Measurements from ENCODE around the gene DPEP1.
"Not testable (repeated sequence)": the region's sequence is repeated elsewhere in the genome, so short reads cannot be mapped to it uniquely, and the experiment has no call there.

Gene DPEP1
- long read RNA-seq, donor 1, partial matches to known transcripts = 28 of 37 reads
- long read RNA-seq, donor 1, other reads (novel, unspliced or antisense) = 0 of 37 reads
- long read RNA-seq, donor 2, partial matches to known transcripts = 16 of 19 reads
- long read RNA-seq, donor 2, other reads (novel, unspliced or antisense) = 0 of 19 reads
- long read RNA-seq, donor 3, partial matches to known transcripts = 0 of 2 reads
- long read RNA-seq, donor 3, other reads (novel, unspliced or antisense) = 0 of 2 reads
- long read RNA-seq, donor 4, partial matches to known transcripts = 6 of 10 reads
- long read RNA-seq, donor 4, other reads (novel, unspliced or antisense) = 0 of 10 reads
- long read RNA-seq, donor 5, partial matches to known transcripts = 10 of 20 reads
- long read RNA-seq, donor 5, other reads (novel, unspliced or antisense) = 8 of 20 reads
- long read RNA-seq, donor 6, partial matches to known transcripts = 32 of 45 reads
- long read RNA-seq, donor 6, other reads (novel, unspliced or antisense) = 10 of 45 reads
- long read RNA-seq, donor 7 = 0 reads
- long read RNA-seq, donor 8, partial matches to known transcripts = 9 of 20 reads
- long read RNA-seq, donor 8, other reads (novel, unspliced or antisense) = 5 of 20 reads

- DNase-seq = peak; percentile 68
Observed at GRCh38 chr16:89613231-89613953, at the start of gene DPEP1. Gene DPEP1, plus strand, starts transcription at chr16:89613642. Its CDS starts 16,769 bp downstream, at chr16:89630411.

DNA sequence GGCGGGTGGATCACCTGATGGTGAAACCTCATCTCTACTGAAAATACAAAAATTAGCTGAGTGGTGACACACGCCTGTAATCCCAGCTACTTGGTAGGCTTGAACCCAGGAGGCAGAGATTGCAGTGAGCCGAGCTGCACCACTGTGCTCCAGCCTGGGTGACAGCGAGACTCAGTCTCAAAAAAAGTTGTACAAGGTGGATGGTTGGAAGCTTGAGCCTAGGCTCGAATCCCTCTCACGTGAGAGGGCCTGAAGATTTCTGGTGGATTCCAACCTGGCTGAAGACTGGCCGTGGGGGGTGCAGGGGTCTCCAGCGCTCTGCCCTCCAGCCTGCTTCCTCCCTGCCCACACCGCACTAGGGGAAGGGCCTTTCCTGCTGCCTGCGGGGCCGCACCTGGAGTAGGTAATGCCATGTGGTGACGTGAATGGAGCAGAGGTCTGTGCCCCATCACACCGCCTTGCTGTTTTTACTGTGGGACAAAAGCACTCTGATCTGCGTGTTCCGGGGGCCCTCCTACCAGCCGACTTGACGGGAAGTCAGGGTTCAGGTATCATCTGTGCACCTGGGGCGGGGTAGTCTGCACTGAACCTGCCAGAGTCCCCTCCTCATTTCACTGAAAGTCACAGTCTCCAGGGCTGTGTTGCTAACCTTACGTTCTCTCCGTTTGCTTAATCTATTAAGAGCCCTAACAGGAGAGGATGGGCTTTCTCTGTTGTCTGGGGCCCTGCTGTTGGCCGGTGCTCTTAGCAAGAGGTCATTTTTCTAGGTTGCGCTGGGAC is 48.8 kb upstream of the DPEP1 start:
- no peak for DNase-seq

DNA sequence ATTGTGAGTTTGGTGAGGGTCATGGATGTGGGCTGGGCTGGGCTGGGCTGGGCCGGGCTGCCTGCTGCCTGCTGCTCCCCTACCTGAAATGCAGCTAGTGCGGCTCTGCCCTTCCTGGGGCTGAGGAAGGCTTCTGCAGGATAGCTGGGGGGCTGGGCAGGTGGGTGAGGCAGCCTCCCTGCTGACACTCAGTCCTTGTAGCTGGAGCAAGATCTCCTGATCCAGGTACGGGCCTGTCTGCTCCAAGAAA is 48.3 kb upstream of the DPEP1 start:
- DNase-seq = no peak

DNA sequence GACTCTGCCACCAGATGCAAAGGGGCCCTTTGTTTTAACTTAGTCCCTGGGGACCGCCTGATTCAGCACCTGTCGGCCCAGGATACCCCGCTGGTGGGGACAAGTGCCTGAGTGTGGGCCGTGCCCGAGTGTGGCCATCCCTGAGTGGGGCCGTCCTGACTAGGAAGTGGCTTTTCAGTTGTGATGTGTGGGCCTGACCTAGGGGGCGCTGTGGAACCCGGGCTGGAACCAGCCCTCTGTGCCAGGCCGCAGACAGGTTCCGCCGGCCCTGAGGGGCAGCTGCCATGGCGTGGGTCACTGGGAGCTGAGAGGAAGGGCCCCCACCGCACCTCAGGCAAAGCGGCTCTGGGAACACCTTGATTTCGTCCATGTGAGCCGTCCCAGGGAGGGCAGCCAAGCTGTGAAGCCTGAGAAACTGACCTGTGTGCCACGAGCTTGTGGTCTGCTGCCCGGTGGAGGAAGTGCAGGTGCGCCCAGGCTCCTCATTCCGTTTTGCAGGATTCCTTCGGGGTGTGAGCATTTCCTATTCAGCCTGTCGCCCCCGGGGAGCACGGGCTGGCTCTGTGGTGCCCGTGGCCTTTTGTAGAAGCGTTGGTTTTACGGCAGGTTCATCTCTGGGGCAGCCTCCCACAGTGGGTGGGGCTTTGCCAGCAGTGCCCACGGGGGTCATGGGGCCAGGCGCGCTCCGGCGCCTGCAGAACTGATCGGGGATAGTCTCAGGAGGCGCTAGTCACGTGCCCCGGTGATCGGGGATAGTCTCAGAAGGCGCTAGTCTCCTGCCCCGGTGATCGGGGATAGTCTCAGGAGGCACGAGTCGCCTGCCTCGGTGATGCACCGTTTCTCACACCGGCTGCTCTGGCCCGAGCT is 47.7 kb upstream of the DPEP1 start:
- peak; percentile 74 for DNase-seq

DNA sequence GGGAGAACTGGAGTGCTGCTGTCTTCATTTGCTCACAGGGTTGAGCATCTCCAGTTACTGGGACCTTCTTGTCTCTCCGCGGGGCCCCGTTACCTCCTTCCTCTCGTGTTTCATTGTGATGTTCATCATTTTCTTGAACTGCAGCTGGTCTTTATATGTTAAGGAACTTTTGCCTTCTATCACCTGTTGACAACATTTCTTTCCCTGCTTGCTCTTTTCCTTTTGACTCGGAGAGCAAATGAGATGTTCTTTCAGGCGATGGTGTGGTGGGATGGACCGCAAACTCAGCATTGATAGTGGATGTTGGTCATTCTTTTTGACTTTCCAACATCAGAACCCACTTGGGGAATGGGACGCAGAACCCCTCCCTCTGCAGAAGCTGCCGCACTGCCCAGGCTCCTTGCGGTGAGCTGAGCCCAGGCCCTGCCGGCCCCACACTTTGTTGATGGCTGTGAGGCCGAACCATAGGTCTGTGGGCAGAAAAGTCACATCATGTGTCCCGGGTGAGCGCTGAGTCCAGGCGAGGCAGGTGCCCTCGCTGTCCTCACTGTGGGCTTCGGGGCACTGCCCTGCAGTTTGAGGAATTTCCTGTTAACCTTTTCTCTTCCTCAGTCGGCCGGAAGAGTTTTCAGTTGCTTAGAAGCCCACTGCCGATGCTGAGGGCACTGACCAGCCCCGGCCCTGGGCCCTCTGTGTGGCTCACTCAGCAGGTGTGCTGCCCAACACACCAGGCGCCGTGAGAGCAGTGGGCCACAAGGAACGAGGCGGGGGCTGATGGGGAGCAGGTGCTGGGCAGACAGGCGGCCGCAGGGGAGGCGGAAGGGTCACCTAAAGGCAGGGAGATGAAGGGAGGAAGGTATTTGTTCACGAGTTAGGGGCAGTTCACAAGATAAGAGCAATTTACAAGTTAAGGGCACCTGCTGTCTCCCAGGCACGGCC is 45.5 kb upstream of the DPEP1 start:
- DNase-seq = no peak

DNA sequence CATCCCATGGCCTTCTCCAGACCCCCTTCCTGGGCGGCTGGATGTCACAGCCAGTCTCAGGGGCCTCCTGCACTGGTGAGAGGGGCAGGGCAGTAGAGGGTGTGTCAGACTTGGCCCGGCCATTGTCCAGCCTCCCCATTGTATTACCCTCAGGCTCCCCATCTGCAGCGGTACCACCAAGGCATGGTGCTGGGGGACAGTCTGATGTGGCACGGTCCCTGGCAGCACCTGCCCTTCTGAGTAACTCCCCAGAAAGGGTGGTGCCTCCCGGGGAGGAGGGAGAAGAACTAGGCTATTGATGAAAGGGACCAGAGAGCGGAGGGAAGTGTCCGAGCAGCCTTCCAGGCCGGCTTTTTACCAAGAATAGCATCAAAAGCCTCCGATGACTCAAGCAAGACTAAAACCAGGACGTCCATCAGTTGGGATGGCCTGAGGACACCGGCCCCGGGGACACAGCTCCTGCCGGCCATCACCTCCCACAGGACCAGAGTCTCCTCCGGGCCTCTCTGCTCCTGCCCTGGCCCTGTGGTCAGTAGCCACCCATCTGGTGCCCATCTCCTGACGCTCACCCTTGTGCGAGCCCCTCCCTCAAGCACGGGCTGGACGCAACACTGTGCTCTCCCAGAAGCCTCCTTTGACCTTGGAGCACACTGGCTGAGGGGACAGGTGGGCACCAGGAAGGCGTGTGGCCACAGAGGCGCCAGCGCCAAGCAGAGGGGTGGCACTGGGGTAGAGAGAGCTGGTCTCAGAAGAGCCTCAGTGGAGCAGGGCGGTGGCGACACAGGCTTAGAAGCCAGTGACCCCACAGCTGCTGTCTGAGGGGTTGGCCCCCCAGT is 43.7 kb upstream of the DPEP1 start:
- no peak for DNase-seq

DNA sequence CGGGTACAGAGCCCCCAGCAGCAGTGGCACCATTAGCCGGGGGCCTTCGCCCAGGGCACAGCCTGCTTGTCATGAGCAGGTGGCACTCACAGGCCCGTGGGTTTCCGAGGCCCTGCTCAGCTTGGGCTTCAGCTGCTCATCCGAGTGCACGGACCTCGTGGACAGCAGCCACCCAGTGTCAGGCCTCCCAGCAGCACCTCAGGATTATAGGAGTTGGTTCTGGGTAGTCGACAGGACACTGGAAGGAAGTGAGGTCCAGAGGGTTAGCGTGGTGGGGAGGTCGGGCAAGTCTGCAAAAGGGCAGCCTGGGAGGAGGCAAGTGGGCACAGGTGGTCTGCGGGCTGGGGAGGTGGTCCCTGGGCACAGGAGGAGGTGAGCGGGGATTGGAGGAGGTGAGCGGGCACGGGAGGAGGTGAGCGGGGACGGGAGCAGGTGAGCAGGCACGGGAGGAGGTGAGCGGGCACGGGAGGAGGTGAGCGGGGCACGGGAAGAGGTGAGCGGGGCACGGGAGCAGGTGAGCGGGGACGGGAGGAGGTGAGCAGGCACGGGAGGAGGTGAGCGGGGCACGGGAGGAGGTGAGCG is 43.0 kb upstream of the DPEP1 start:
- DNase-seq = no peak

DNA sequence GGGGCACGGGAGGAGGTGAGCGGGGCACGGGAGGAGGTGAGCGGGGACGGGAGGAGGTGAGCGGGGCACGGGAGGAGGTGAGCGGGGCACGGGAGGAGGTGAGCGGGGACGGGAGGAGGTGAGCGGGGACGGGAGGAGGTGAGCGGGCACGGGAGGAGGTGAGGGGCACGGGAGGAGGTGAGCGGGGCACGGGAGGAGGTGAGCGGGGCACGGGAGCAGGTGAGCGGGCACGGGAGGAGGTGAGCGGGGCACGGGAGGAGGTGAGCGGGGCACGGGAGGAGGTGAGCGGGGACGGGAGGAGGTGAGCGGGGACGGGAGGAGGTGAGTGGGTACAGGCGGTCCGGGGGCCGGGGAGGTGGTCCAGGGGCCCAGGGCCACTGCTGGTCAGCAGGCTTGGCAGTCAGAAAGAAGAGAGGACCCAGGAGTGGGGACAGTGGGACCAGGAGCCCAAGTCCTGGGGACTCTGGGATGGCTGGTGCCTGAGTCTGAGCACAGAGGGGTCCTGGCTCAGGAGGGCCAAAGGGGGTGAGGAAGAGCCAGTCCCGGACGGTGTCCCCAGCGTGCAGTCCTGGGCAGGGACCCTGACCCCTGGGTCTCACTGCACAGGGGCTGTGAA is 42.4 kb upstream of the DPEP1 start:
- DNase-seq = not testable (repeated sequence)

GRCh38 chr16:89571636-89572035 is 41.8 kb upstream of the DPEP1 start:
- no peak for DNase-seq

GRCh38 chr16:89572073-89572484 is 41.4 kb upstream of the DPEP1 start:
- DNase-seq = peak; percentile 21

GRCh38 chr16:89572485-89573205 is 40.8 kb upstream of the DPEP1 start:
- DNase-seq = peak; percentile 35

- DNase-seq = no peak
Observed at GRCh38 chr16:89573826-89574680, 39.4 kb upstream of the DPEP1 start.

DNA sequence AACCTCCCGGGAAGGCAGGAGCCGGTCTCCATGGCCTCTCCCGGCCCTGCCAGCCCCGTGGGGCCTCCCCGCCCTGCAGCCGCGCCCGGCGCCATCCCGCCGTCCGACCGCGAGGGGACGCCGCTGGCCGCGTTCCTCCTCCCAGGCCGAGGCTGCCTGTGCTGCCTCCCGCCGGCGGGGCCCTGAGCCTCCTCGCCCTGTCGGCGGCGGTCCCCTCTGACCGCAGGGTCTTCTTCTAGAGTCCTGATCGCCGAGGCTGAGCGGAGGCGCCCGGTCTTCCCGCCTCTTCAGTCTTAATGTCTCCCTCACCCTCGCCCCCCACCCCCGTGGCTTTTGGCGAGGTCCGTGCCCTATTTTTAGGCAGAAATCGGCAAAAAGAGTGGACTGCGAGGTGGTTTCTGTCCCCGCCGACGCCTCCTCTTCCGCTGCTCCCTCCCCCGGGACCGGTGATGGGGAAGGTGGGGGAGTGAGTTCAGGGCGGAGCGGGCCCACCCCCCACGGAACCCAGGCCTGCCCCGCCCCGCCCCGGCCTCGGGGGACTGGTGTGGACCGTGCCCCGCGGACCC is 38.7 kb upstream of the DPEP1 start:
- peak; percentile 71 for DNase-seq

GRCh38 chr16:89575247-89576152 is 37.9 kb upstream of the DPEP1 start, which contains the start of gene CPNE7:
Gene CPNE7, plus strand, starts transcription at chr16:89575758. Its CDS starts 140 bp downstream, at chr16:89575898.
- peak; percentile 51 for DNase-seq
